HG03460 (cell line): ENCODE measurements around the gene APOBR.
"Not testable (repeated sequence)": the region's sequence is repeated elsewhere in the genome, so short reads cannot be mapped to it uniquely, and the experiment has no call there.

Source experiments
- ATAC-seq: cut with Tn5 transposase; IDR thresholded peaks from one replicate; pipeline ENCODE4 v1.9.1; 2021; ENCODE audit not compliant: unreplicated experiment

The APOBR gene, protein sequence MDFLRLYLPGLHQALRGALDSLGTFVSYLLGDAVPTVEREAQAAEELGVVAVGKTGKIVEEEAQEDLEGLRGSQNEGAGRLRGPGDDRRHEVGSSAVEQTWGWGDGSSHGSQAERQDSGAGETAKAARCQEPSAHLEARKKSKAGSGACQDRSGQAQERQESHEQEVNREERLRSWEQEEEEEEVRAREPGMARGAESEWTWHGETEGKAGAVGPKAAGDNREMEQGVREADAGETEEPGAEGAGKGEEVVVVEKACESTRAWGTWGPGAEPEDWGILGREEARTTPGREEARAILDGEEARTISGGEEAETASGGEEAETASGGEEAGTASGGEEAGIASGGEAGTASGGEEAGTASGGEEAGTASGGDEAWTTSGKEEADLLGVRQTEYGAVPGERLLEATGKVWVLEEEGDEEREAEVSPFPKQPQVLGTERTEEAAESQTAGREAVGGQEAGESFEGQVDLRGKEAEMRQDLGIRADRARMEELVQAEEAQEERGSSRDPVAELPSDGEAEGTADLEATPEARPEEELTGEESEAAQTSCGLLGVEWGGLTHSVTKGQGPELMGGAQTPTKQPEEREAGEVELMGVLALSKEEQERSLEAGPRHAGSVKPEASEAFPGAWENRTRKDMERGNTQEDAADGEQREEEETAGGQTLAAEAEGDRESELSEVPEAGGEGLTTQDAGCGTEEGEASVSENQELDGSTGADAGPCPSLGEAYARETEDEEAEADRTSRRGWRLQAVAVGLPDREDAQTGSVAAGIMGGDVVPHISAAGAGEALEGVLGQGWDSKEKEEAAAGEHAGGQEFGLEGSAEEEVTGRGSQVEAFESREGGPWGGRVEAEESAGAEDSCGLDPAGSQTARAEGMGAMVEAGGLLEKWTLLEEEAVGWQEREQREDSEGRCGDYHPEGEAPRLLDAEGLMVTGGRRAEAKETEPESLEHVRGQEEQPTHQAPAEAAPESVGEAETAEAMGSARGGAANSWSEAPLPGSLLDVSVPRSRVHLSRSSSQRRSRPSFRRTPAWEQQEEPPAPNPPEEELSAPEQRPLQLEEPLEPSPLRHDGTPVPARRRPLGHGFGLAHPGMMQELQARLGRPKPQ

GRCh38 chr16:28494121-28494851 lies at the start of gene APOBR:
Gene APOBR, plus strand, starts transcription at chr16:28494643. Its CDS starts 39 bp downstream, at chr16:28494682.
- ATAC-seq = peak; percentile 44

GRCh38 chr16:28446388-28446787 lies 48.1 kb upstream of the APOBR start:
- not testable (repeated sequence) for ATAC-seq

GRCh38 chr16:28447081-28447480 lies 47.4 kb upstream of the APOBR start:
- not testable (repeated sequence) for ATAC-seq

DNA sequence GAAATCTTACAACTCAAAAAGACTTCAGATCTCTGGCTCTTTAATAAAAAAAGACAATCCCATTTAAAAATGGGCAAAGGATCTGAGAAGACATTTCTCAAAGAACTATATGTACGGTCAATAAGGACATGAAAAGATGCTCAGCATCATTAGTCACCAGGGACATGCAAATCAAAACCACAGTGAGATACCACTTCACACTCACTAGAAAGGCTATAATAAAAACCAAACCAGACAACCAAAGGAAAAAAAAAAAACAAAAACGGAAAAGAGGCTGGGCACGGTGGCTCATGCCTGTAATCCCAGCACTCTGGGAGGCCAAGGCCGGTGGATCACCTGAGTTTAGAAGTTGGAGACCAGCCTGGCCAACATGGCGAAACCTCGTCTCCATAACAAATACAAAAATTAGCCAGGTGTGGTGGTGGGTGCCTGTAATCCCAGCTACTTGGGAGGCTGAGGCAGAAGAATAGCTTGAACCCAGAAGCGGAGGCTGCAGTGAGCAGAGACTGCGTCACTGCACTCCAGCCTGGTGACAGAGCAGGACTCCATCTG lies 20.7 kb upstream of the APOBR start:
- ATAC-seq = no peak

DNA sequence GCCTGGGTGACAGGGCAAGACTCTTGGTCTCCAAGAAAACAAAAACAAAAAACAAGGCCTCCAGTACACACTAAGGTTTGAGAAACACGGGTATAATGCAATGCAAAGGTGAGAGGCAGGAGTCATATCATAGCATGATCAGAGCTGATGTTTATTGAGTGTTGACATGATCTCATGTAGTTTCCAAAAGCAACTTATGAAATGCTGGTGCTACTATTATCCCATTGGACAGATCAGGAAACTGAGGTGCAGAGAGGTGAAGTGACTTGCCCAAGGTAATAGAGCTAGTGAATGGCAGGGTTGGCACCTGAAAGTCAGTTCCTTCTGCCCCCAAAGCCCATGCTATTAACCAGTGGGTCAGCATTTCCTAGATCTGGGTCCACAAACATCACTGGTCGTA lies 19.2 kb upstream of the APOBR start:
- no peak for ATAC-seq

DNA sequence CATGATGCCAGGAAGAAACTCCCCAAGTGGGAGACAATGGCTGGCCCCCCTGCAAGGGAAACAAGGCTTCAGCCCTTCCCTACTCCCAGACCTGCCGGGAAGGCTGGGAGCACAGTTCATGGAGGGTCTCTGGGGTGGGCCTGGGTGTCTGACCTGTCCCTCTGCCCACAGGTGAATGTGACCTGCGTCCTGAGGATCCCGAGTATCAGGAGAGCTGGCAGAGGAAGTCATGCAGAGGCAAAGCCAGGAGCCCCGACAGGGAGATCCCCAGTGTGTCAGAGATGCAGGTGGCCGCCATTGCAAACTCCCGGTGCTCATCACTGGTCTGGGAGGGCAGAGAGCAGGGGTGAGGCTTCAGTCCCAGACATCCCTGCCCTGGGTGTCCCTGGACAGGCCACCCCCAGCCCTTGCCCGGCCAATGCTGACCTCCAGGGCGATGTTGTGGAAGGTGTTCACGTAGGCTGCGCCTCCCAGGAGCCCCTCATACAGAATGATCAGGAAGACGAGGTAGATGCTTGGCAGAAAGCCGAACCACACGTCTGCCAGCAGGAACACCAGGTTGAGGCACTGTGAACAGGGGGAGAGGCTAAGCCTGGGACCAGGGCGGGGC lies 17.0 kb upstream of the APOBR start:
- no peak for ATAC-seq

DNA sequence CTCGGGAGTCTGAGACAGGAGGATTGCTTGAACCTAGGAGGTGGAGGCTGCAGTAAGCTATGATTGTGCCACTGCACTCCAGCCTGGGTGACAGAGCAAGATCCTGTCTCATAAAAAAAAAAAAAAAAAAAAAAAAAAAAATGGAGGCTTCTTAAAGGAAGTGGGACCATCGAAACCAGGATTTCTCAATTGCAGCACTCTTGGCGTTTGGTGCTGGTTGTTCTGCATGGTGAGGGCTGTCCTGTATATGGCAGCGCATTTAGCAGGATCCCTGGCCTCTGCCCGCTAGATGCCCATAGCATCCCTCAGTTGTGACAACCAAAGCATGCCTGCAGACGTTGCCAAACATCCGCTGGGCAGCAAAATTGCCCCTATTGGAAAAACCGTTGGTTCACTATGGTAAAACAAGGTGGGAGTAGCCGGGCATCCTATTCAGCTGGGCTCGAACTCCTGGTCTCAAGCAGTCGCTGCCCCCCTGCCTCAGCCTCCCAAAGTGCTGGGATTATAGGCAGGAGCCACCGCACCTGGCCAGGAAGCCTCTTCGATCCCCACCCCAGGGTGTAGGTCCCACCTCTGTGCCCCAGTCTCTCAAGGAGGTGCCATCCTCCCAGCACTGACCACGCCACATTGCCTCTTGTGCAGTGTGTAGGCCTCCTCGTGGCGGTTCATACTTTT lies 15.8 kb upstream of the APOBR start:
- ATAC-seq = no peak

DNA sequence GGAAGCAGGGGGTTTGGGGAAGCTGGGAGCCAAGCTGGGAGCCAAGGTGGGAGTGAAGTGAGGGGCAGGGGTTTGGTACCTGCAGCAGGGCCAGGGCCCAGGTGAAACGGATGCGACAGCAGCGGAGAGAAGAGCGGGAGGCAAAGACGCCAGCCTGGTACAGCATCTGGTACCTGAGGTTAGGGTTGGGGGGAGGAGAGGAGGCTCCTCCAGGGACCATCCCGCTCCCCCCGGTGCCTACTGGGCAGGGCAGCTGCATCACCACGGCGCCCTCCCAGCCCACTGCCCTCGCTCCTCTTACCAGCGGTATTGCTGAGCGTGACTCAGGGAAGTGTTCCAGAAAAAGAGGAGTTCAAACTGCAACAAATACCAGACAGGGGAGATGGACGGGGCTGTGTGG lies 12.4 kb upstream of the APOBR start:
- no peak for ATAC-seq

DNA sequence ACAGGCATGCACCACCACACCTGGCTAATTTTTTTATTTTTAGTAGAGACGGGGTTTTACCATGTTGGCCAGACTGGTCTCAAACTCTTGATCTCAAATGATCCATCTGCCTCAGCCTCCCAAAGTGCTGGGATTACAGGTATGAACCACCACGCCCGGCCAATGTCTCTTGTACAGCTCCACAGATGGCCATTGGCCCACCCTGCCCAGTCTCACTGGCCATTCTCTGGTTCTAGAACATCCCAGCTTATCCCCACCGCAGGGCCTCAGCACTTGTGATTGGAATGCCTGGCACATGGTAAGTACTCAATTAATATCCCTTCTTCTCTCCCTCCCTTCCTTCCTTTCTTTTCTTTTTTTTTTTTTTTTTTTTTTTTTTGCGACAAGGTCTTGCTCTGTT lies 11.1 kb upstream of the APOBR start:
- ATAC-seq = not testable (repeated sequence)

GRCh38 chr16:28486266-28486665 lies 8.2 kb upstream of the APOBR start:
- ATAC-seq = no peak

GRCh38 chr16:28491230-28491969 lies 3.0 kb upstream of the APOBR start:
- ATAC-seq = peak; percentile 12

DNA sequence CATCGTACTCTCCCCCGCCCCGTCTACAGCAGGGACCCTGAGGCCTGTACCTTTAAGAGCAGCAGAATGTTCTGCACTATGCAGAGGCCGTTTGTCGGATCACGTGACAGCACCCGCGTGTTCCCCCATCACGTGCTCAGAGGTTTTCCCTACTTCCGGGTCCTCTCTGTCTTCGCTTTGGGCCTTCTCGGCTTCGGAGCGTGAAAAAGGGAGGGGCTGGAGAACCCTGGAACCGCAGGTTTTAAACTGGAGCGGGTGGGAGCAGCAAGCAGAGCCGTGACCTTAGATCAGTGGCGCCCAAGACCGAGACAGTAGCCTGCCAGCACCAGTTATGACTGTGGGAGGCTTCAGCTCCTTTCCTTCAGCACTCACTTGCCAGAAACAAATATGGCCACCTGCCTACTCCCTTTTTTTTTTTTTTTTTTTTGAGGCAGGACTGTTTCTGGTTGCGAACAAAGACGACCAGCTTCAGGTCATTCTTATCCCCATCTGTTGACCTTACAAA lies 2.4 kb upstream of the APOBR start, which contains the start of gene CLN3:
Gene CLN3 (minus strand): TSS at position 105 of the 505 bp plus-strand sequence. CDS start 315 bp downstream, outside the sequence.
- peak; percentile 52 for ATAC-seq

- no peak for ATAC-seq
These were observed 1.9 kb upstream of the APOBR start for GRCh38 chr16:28492511-28492910.

- no peak for ATAC-seq
These were observed 803 bp downstream of the APOBR start for GRCh38 chr16:28495098-28495793.

GRCh38 chr16:28495795-28496749 lies 1.6 kb downstream of the APOBR start:
- ATAC-seq = no peak

- ATAC-seq = no peak
These were observed 2.4 kb downstream of the APOBR start for GRCh38 chr16:28496844-28497243.

GRCh38 chr16:28497386-28497785 lies 2.9 kb downstream of the APOBR start:
- ATAC-seq = no peak
